HG03520 (cell line): Measurements from ENCODE around the gene ASIP.
A peak's percentile ranks its signal among the peaks of the same experiment; 100 is the strongest.

ENCODE experiments used
- ATAC-seq: cut with Tn5 transposase; IDR thresholded peaks from one replicate; pipeline ENCODE4 v1.9.1; 2021; ENCODE audit warnings: mild to moderate bottlenecking, moderate library complexity; ENCODE audit not compliant: unreplicated experiment

The ASIP gene

DNA sequence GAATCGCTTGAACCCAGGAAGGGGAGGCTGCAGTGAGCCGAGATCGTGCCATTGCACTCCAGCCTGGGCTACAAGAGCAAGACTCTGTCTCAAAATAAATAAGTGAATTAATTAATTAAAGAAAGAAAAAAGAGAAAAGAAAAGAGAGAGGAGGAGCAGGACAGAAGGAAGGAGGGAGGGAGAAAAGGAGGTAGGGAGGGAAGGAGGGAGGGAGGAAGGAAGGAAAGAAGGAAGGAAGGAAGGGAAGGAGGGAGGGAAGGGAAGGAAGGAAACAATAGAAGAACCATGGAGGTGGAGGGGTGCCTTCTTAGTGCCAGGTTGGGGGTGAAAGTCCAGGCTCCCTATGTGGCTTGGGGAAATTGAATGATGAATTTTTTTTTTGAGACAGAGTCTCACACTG lies 68.5 kb downstream of the ASIP start:
- ATAC-seq = no peak

- ATAC-seq = no peak
Measured at GRCh38 chr20:34310481-34311117, 69.4 kb downstream of the ASIP start.

- no peak for ATAC-seq
Measured at GRCh38 chr20:34311118-34312023, 70.1 kb downstream of the ASIP start.

GRCh38 chr20:34312024-34312460 lies 70.8 kb downstream of the ASIP start:
- no peak for ATAC-seq

DNA sequence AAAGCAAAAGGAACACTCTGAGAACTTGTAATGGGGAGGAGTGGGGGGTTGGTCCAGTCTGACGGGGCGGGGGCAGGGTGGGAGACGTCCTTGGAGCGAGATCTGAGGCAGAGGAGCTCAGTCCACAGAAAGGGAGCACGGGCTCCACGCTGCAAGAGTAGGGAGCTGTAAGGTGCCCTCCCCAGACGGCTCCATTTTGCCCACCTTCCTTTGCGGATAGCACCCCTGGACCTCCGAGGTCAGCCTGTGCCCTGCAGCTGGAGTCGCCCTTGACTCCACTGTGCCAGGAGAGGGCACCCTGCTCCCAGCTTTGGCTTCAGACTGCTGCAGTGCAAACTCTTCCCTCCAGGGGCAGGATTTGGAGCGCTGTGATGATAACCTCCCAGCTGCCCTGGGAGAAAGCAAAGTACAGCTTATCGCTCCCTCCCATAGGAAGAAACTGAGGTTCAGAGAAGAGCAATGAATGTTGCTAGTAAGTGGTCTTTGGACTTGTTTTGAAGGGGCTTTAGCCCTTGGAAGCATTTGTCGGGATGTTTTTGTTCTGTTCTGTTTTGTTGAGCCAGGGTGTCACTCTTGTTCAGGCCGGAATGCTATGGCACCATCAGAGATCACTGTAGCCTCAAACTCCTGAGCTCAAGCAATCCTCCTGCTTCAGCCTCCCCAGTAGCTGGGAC lies 71.5 kb downstream of the ASIP start:
- ATAC-seq = peak; percentile 75

DNA sequence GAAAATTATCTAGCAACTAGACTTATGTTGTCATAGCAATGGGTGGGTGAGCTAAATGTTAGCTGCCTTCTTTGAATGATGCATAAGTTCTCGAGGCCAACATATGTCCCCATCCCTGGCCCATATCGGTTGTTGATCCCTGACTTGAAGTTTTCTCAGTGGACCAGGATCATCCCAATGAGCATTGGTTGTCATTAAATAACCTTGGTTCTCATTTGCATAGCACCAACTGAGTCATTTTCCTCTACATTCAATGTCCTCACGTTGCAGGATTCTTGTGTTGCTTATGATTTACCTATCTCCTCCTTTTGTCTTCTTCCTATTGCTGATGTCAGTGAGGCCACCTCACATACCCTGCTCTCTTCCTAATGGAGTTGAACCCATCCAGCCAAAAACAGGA lies 74.0 kb downstream of the ASIP start:
- no peak for ATAC-seq

DNA sequence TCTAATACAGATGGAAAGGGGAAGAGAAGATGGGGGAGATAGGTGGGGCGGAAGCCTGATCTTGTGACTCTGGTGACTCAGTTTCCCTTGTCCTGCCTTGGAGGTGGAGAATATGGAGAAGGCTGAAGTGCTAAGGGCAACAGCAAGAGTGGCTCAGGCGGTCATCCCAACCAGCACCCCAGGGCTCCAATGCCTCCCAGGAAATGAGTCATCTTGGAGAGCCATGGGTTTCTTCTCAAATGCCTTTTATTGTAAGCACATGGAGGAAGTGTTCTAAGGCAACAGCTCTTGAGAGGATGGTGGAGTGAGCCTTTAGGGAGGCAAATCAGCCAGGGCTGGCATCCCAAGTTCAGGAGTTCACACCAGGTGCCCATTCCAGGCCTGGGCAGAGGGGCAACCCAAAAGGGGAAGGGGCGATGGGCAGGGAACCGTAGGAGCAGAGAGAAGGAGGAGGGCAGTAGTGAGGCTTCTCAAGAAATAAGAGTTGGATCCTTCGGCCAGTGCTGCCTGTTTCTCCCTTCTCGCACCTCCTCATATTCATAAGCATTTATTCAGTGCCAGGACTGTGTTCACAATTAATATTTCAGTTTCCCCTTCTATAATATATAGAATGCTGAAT lies 75.1 kb downstream of the ASIP start:
- no peak for ATAC-seq
